Panc1 (cell line): Measurements from ENCODE around the gene RBMS1. TPM values are rescaled to one million over a fixed set of nuclear protein-coding genes. Genes with fewer than 3 reads are reported as not detected.

Source experiments
- ATAC-seq: fragments of 200-7000 bp; cut with Tn5 transposase; 2 replicates; pipeline ENCODE4 v1.9.1; 2020; ENCODE audit warnings: mild to moderate bottlenecking, moderate library complexity
- BruUV-seq: library from RNA; stranded (reverse); fragments of 400-500 nt; replicated peaks from 2 replicates; lab custom pipeline; 2021; lab: Mats Ljungman, UMichigan
- CTCF ChIA-PET: fragments of 300-600 bp; sonication (Branson Sonifier 250); formaldehyde crosslinking; loops from one replicate; lab custom pipeline; 2022; ENCODE audit warnings: antibody characterized with exemption; lab: Charles Lee
- POLR2A ChIA-PET: fragments of 300-600 bp; sonication (Branson Sonifier 250); formaldehyde crosslinking; loops from one replicate; lab custom pipeline; 2022; ENCODE audit warnings: antibody characterized with exemption; lab: Charles Lee
- DNase-seq: peaks from one replicate; pipeline ENCODE4 v3.0.0-alpha.2; 2010; ENCODE audit warnings: low read depth, low spot score
- H3K27ac ChIP-seq: 2 replicates; pipeline ENCODE4 v1.5.1; 2011; ENCODE audit warnings: mild to moderate bottlenecking, low read length, inconsistent platforms
- H3K27me3 ChIP-seq: fragments of 200-500 bp; sonication (Bioruptor generic); 2 replicates; pipeline ENCODE4 v1.6.0; 2014; ENCODE audit warnings: low read length, inconsistent platforms; ENCODE audit not compliant: control insufficient read depth, insufficient read depth
- H3K36me3 ChIP-seq: fragments of 200-500 bp; sonication (Bioruptor generic); 2 replicates; pipeline ENCODE4 v1.5.1; 2014; ENCODE audit warnings: inconsistent platforms, mild to moderate bottlenecking, low read length, moderate library complexity; ENCODE audit not compliant: control insufficient read depth, insufficient read depth
- H3K4me1 ChIP-seq: 2 replicates; pipeline ENCODE4 v1.5.1; 2011; ENCODE audit warnings: inconsistent platforms, mild to moderate bottlenecking, low read length, moderate library complexity; ENCODE audit not compliant: control insufficient read depth, insufficient read depth
- H3K4me3 ChIP-seq, 2 experiments: 2 replicates each; pipeline ENCODE4 v1.5.1; 2011 to 2012; ENCODE audit warnings: low read depth in 2 of 2, low read length in 2 of 2, mild to moderate bottlenecking in 2 of 2, inconsistent platforms in 1 of 2, moderate library complexity in 1 of 2
- H3K9me3 ChIP-seq: fragments of 200-500 bp; sonication (Bioruptor generic); 2 replicates; pipeline ENCODE4 v1.5.1; 2014; ENCODE audit warnings: low read depth, mild to moderate bottlenecking, inconsistent platforms, low read length, moderate library complexity; ENCODE audit not compliant: control insufficient read depth, insufficient read depth
- CTCF ChIP-seq: fragments of 450-650 bp; IDR thresholded peaks from 2 replicates; pipeline ENCODE4 v1.5.1; 2017; ENCODE audit warnings: mild to moderate bottlenecking
- POLR2AphosphoS5 ChIP-seq: IDR thresholded peaks from 2 replicates; pipeline ENCODE4 v1.6.1; 2012; ENCODE audit warnings: mild to moderate bottlenecking, low read depth, low read length, moderate library complexity
- REST ChIP-seq, 2 experiments: IDR thresholded peaks; 2 replicates each; pipeline ENCODE4 v1.6.1; 2011 to 2012; ENCODE audit warnings: low read depth in 2 of 2, control low read depth in 1 of 2, low read length in 1 of 2, mild to moderate bottlenecking in 1 of 2, moderate library complexity in 1 of 2; ENCODE audit not compliant: insufficient read depth in 1 of 2
- SIN3A ChIP-seq: IDR thresholded peaks from 2 replicates; pipeline ENCODE4 v1.6.1; 2012; ENCODE audit warnings: low read depth, mild to moderate bottlenecking, low read length, moderate library complexity, borderline replicate concordance; ENCODE audit not compliant: insufficient read depth
- TCF7L2 ChIP-seq: IDR thresholded peaks from 2 replicates; pipeline ENCODE4 v1.6.1; 2011; ENCODE audit warnings: mild to moderate bottlenecking, low read depth, low read length, inconsistent platforms
- in situ Hi-C: cut with HindIII; loops from 2 replicates; pipeline ENCODE4 v1.10.0; 2016; ENCODE audit warnings: low sequenced_read_pairs, low pct_unique_long_range_greater_than_20kb
- intact Hi-C: fragments of 100-400 bp; cut with micrococcal nuclease; formaldehyde crosslinking; loops from one replicate; pipeline ENCODE4 v1.10.0; 2022; ENCODE audit not compliant: unreplicated experiment
- total RNA-seq: library from RNA; stranded (reverse); gene quantifications from one replicate; pipeline ENCODE4 v1.2.1, GENCODE V29; 2021; ENCODE audit not compliant: unreplicated experiment

RBMS1 gene
- total RNA-seq, 1 experiment from 2014 or later = 67.0 TPM

- TF ChIP-seq POLR2AphosphoS5 (no peak), REST (IDR thresholded peaks at IDR 0.05; ENCODE audit: insufficient read depth in 1 of 2, low read depth in 2 of 2, low read length in 1 of 2) (no peak), SIN3A (no peak), CTCF (no peak), TCF7L2 (no peak)
- Histone ChIP-seq H3K4me3 (no peak overlapping the region), H3K4me1 (peaks cover 19% of the 10 kb centered on the region; the same call in 1 of the 2 replicates), H3K9me3 (no peaks in the 10 kb centered on the region), H3K36me3 (no peaks in the 10 kb centered on the region), H3K27ac (no peak overlapping the region), H3K27me3 (no peaks in the 10 kb centered on the region)
- POLR2A ChIA-PET = no interaction called here
- BruUV-seq = no TSS peak
- intact Hi-C loops = no loop called here
- CTCF ChIA-PET = interaction anchor here (0.6 to 1.0 kb wide), 2 partner anchors 43 to 363 kb away, joined by 3 to 4 read pairs; no protein-coding TSS in a partner anchor
- in situ Hi-C loops = no loop called here
- no peak for ATAC-seq
- no peak for DNase-seq
Measured at GRCh38 chr2:160473468-160474318, 19.9 kb downstream of the RBMS1 start.

GRCh38 chr2:160472839-160473251, 20.8 kb downstream of the RBMS1 start:
- BruUV-seq = no TSS peak
- intact Hi-C loops = no loop called here
- DNase-seq = no peak
- POLR2A ChIA-PET = no interaction called here
- Histone ChIP-seq H3K4me3 (no peak overlapping the region), H3K27ac (no peak overlapping the region; the same call in 1 of the 2 replicates), H3K4me1 (peaks cover 19% of the 10 kb centered on the region; the same call in 1 of the 2 replicates), H3K36me3 (no peaks in the 10 kb centered on the region), H3K9me3 (no peaks in the 10 kb centered on the region), H3K27me3 (no peaks in the 10 kb centered on the region)
- no peak for TF ChIP-seq SIN3A
- no peak for TF ChIP-seq CTCF
- no peak for TF ChIP-seq REST (IDR thresholded peaks at IDR 0.05; ENCODE audit: insufficient read depth in 1 of 2, low read depth in 2 of 2, low read length in 1 of 2)
- TF ChIP-seq TCF7L2 = peak; percentile 75
- no peak for TF ChIP-seq POLR2AphosphoS5
- CTCF ChIA-PET = interaction anchor here (1.0 kb wide), 1 partner anchor 42 kb away, joined by 4 read pairs; no protein-coding TSS in a partner anchor
- peak; percentile 86 for ATAC-seq
- in situ Hi-C loops = no loop called here
